GM18868 (cell line): ENCODE data around the gene ZNF444.

Experiments
- ATAC-seq: cut with Tn5 transposase; IDR thresholded peaks from one replicate; pipeline ENCODE4 v1.9.1; 2021; ENCODE audit warnings: mild to moderate bottlenecking, moderate library complexity; ENCODE audit not compliant: unreplicated experiment

Gene ZNF444

GRCh38 chr19:56106993-56107392 lies 34.1 kb upstream of the ZNF444 start:
- ATAC-seq = no peak

- ATAC-seq = no peak
Observed at GRCh38 chr19:56107626-56108351, 33.3 kb upstream of the ZNF444 start.

DNA sequence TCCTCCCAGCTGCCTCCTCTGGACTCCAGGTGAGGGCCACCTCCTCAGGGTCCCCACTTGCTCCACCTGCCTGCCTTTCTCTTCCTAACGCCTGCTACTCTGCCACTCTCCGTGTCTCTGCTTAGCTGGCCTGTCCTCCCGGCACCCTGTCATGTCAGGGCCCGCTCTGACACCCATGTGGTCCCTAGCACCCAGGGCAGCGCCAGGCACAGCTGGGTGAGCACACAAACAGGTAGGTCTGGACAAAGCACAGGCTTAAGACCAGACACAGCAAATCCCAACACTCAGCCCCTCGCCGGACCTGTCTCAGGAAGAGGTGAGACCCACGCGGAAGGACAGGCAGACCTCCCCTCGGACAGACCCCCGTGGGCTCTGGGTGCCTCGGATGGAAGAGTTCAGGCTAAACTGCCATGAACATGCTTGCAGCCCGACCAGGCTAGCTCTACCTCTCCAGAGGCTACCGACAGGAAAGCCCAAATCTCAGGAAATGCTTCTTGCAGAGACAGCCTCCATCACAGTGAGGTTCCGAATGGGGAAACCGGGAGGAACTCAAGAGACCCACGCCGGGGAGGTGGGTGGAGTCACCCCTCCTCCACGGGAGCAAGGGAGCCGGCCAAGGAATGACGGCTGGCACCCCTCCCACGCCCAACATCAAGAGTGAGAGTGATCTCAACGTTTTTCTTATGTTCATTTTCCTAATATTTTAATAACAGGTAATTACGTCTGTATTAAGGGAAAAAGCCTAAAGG lies 32.5 kb upstream of the ZNF444 start:
- ATAC-seq = no peak

GRCh38 chr19:56109226-56109625 lies 31.9 kb upstream of the ZNF444 start:
- ATAC-seq = no peak

DNA sequence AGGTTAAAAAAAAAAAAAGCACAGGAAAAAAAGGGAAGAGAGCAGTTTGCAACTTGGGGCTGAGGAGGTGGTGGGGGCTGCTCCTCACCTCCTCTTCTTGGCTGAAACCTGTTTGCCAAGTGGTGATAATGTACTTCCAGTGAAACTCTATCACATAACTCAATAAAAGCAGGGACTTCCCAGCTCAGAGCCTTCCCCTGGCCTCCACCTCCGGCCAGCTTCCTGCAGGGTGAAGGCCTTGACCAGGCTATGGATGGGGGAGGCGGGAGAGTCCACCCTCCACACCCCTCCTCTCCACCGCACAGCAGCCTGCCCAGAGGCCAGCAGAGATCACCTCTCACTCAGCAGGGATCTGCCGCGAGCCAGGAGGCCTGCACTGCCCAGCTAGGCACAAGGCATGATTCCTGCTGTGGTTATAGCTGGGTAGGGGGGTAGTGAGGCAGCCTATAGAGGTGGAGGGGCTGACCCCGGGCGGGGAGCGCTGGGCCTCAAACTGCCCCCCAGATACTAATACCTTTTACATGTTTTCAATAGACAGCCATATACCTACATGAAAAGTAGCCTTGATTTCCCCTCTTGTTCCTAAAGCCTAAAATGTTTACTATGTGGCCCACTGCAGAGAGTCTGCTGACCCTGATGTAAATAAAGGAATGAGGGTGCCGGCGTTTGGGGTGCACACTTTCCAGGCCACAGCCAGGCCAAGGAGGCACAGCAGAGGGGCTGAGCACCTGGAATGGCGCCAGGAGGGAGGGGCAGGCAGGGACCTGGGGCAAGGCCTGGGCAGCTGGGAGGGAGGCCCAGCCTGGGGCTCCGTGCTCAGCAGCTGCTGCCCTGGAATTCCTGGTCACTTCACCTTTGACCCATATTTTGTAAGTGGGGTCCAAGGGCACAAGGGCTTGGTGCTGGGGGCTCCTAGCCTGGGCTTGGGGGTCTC lies 30.3 kb upstream of the ZNF444 start:
- ATAC-seq = no peak

DNA sequence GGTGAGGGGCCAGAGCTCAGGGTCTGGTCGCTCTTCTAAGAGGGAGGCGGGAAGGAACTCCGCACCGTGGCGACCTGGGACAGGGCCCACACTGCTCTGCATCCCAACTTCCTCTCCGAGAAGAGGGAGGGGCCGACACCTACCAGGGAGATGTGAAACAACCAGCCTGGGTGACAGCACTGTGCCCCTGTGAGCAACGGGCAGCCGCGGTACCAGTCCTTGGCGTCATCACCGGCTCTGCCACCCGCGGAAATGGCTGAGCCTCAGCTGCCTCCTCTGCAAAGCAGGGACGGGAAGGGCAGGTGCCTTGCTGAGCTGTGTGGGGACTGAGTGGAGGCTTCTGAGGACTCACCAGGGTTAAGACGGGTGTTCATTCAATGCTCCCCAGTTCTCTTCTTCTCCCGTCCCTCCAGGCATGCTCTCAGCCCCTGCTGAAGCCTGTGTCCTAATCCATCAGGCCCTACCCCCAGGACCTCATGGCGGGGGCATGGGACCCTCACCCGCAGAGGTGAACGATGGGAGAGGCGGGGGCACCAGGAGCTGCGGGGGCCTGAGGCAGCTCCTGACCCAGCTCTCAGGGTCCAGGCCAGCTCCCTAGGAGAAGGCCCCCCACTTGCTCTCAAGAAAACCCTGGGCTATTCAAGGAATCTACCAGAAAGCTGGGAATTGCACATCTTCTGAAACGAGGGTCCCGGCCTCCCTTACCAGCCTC lies 29.3 kb upstream of the ZNF444 start:
- ATAC-seq = peak; percentile 85

DNA sequence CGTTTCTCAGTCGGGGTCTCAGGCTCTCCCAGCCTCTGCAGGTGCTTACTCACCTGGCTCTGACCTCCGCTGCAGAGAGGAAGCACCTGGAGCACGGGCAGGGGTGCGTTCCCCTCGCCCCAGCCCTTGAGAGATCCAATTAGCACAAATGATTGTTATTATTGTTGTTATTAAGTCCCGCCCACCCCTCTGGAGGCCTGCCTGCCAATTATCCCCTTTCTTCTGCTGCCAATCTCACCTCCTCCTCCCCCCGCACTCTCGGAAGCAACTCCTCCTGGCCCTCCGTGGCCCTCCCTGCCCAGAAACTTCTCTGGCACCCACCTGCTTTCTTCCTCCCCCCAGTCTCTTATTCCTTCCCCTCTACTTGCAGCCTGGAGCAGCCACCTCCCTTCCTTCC lies 28.8 kb upstream of the ZNF444 start:
- ATAC-seq = no peak

DNA sequence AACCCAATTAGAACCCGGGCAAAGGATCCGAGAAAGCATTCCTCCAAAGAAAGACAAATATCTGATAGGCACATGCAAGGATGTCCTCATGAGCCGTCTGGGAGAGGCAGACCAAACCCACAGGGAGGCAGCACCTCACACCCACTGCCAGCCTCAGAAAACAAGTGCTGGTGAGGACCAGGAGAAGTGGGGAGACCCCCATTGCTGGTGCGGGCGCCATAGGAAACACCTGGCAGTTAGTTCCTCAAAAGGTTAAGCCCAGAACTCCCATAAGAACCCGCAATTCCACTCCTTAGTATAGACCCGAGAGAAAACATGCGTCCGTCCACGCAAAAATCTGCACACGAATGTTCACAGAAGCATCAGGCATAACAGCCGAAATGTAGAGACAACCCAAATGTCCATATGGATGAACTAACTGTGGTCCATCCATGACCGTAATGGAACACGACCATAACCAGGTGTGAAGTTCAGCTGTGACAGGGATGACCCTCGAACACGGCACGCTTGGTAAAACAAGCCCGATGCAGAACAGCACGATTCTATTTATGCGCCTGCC lies 27.9 kb upstream of the ZNF444 start:
- ATAC-seq = no peak

DNA sequence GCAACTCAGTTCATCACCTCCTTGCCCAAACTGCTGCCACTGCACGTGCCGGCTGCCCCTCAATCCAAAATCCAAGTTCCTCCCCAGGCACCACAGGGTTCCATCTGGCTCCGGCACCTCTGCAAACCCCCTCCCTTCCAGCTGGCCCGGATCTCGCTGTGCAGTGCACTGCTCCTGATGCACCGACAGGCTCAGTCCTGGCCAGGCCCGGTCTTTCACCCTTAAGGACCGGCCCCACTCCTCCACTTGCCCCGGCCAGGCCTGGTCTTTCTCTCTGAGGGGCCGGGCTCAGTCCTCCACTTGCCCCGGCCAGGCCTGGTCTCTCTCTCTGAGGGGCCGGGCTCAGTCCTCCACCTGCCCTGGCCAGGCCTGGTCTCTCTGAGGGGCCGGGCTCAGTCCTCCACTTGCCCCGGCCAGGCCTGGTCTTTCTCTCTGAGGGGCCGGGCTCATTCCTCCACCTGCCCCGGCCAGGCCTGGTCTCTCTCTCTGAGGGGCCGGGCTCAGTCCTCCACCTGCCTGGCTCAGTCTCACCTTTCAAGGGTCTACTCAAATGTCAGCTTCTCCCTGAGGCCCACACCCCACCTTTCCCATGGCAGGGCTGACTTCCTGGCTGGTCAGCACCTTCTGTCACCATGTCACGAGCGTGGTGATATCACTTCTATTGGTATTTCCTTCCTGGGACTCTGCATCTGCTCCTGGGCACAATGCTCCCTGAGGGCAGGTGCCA lies 26.9 kb upstream of the ZNF444 start:
- no peak for ATAC-seq

GRCh38 chr19:56114778-56115110 lies 26.3 kb upstream of the ZNF444 start:
- no peak for ATAC-seq

GRCh38 chr19:56115490-56115889 lies 25.6 kb upstream of the ZNF444 start:
- no peak for ATAC-seq

GRCh38 chr19:56116606-56117005 lies 24.5 kb upstream of the ZNF444 start:
- ATAC-seq = no peak

GRCh38 chr19:56117376-56117884 lies 23.7 kb upstream of the ZNF444 start:
- ATAC-seq = no peak

- ATAC-seq = no peak
Observed at GRCh38 chr19:56117889-56118288, 23.2 kb upstream of the ZNF444 start.

DNA sequence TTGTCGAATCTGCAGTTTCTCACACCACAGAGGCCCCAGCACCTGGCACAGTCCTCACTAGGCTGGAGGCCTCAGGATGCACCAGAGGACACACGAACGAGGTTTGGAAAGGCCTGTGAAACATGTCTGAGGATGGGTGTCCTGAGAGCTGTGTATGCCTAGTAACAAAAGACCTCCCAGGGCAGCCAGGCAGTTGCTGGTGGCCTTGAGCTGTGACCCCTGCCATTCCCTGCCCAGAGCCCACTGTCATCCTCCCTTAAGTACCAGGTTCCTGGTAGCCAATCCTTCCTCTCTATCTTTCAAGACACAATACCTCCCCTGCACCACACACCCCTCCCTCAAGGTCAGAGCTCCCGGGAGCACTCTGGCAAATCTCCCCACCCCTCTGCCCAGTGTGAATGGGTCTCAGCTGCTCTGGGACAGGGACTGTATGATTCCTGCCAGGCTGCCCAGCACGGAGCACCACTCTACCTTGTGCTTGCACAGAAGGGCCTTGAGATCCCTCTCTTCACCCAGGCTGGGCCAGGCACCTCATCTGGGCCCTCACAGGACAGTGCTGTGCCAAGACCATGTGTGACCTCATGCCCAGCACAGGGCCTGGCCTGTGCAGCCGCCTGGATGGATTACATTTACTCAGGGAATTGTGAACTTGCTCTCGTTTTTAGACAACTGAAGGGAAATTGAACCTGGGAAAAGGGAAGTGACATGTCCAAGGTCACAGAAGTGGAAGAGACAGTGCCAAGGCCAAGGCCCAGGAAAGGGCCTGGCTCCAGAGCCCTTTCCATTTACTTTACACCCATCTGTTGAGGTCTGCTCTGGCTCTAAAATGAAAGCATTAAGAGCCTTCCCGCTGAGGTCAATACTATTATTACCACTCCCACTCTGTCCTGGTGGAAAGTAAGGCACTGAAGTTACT lies 22.2 kb upstream of the ZNF444 start:
- ATAC-seq = no peak

GRCh38 chr19:56119582-56119978 lies 21.5 kb upstream of the ZNF444 start:
- no peak for ATAC-seq

DNA sequence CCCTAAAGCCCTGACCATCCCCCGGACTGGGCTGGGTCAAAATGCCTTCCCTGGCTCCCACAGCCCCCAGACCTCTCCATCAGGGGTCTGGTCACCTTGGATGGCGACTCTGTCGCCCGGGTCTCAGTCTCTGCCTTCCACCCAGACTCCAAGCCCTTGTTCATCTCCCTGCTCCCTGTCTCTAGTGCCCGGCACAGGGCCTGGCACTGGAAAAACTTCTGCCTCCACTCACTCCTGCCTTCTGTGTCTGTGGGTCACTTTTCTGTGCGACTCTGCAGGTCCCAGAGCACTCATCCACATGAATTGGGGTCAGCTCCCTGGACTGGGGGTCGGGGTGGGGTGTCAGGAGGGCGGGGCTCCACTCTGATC lies 21.1 kb upstream of the ZNF444 start:
- no peak for ATAC-seq

- peak; percentile 22 for ATAC-seq
Observed at GRCh38 chr19:56120371-56121179, 20.5 kb upstream of the ZNF444 start.
